T-helper 1 cell treated with Interleukin-12 subunit alpha and Interleukin-12 subunit beta and Interleukin-4 antibody, amounts not matched to agents 30 ng/mL and 1 ng/mL, for 36 hours (primary cell): ENCODE data around the gene BAG5. TPM values are rescaled to one million over a fixed set of nuclear protein-coding genes. Genes with fewer than 3 reads are reported as not detected.
"Not testable (repeated sequence)": the region's sequence is repeated elsewhere in the genome, so short reads cannot be mapped to it uniquely, and the experiment has no call there.

ENCODE experiments used
- intact Hi-C: fragments of 100-400 bp; cut with micrococcal nuclease; formaldehyde crosslinking; loops from one replicate; pipeline ENCODE4 v1.15.1; 2024
- total RNA-seq: library from RNA; stranded (reverse); gene quantifications from 2 replicates; pipeline ENCODE4 v1.2.3, GENCODE V29; 2022

BAG5 gene
- total RNA-seq, 1 donor from 2014 or later = 29.0 TPM

DNA sequence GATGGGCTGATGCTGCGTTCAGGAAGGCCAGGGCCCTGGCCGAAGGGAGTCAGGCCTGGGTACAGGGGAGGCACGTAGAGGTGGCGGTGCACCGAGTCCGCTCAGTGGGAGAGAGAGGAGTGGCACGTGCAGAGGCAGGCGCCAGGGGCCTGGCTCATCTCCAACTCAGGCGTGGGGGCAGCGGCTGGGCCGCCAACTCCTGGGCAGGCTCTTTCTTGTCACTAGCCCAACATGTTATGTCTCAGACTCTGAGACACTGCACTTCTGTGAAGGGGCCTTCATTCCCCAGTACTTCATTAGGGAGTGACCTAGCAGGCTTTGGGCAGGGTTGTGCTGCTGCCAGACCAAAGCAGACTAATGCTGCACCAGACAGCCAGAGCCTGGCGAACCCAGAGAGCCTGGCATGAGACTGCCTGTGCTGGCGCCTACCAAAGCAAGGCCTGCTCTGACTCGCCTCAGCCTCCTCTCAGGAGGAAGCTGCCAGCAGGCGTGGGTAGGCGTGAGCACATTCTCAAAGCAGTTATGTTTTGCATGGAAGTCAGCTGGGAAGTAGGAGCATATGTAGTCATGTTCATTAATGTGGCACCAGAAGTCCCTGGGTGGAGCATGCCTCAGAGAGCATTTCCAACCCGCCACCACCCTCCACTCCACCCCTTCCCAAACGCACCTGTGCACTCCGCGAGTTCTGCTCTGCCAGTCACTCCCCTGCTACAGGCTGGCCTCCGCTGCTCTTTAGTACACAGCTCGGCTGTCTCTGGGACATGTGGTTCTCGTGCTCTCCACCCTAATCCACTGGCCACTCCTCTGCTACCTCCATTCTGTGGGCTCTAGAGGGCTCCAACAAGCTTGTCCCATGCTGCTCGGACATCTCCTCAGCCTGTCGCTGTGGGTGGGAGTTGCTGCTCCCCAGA is 49.5 kb downstream of the BAG5 start:
- intact Hi-C loops = no loop called here

- intact Hi-C loops = not testable (repeated sequence)
These were observed 50.3 kb downstream of the BAG5 start for GRCh38 chr14:103512180-103512579.

DNA sequence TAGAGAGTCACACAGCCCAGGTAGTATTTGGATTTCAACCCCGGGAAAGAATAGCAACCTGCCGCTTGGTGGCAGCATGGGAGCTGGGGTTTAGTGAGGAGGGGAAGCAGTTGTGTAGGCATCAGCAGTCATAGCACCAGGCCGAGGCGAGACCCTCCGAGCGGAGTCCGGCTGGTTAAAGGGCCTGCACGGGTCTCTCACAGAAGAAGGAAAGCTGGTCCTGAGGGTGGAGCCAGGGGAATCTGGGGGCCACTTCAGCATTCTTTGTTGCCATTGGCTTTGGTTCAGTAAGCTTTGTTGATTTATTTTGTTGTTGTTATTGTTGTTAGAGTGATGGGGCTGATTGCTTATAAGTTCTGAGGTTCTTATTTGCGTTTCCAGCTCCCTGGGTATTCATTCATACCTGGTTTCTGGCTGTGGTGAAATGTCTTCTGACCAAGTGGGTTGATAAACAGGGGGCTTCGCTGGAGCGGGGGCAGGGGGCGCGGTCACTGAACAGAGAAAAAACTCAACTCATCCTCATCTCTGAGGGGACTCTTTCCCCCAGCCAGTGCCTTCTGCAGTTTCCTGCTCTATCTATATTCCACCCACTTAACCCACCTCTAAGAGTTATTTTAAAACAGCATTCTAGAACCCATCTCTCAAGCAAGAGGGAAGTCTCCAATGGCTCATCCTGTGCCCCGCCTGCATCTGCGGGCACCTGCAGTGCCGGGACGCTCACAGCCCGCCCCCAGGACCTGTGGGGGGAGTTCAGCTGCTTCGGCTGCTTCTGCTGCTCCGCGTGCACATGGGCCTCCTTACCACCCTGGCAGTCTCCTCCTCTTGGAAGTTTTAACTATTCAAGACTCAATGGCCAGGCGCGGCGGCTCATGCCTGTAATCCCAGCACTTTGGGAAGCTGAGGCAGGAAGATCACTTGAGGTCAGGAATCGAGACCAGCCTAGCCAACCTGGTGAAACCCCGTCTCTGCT is 51.4 kb downstream of the BAG5 start:
- intact Hi-C loops = no loop called here

DNA sequence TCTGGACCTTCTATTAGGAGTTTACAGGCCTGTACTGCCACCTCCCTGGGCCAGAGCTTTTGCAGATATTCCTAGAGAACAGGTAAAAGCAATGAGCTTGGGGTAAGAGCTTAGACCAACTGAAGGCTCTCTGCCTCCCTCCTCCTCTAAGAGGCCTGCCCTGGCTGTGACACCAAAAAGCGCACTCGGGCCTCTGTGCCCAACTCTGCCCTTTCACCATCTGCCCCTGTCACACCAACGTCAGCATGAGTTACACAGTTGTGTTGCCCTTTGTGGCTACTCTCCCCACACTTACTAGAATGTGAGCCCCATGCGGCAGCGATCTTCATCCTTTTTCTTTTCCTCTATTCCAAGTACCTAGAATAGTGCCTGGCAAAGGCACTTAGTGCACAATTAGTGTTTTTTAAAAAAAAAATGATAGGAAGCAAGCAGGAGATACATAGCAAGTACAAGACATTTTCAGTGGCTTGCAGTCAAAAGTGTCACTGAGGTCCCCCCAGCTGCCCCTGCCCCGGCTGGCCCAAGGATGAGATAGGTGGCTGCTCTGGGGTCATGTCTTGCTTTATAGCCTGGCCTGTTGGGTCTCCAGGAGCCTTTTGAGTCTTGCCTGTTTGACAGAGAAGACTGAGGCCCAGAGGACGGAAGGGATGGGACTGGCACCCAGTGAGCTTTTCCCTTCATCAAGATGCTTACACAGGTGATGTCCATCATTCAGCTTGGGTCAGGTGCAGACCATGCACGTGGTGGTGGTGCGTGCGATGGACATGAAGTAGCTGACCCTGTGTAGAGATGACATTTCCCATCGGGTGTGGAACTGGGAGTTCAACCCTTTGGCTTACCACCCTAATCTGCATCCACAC is 52.4 kb downstream of the BAG5 start:
- intact Hi-C loops = no loop called here

DNA sequence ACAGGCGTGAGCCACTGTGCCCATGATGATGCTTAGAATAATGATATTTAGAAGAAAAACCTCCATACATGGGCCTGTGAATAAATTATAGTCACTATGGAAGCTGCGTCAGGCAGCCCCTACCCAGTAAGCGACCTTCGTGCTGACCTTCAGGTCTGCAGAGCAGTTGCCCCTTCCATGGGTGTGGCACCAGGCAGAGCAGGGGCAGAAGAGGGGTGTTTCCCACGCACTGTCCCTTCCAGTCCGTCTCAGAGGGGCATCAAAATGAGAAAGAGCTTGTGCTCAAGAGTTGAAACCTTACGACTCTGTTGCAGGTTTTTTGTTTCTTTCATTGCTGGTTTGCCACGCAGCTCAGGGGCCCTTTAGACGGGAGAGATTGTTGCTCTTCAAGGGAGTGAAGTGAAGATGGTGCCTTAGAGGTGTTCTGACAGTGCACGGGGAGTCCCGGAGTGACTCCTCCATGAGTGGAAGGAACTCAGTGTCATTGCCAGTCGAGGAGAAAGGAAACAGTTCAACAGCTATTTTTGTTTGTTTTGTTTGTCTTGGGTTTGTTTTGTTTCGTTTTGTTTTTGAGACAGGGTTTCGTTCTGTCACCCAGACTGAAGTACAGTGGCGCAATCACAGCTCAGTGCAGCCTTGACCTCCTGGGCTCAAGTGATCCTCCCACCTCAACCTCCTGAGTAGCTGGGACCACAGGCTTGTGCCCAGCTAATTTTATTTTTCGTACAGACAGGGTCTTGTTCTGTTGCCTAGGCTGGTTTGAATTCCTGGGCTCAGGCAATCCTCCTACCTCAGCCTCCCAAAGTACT is 53.7 kb downstream of the BAG5 start:
- intact Hi-C loops = no loop called here

DNA sequence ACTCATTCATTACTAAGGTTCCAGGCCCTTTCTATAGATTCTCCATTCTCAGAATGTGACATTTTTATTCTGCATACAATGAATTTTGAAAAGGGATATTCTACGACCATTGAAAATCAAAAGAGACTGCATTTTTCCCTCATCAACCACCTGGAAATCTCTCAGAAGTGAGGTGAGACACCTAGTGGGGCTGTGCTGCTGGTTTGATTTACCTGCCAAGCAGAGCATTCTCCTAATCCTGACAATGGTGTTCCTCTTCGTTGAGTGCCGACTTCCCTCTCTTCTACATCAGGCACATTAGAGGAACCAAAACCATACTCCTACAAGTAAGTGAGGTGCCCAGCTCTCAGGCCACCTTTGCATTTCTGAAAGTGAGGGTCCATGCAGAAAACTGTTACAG is 54.7 kb downstream of the BAG5 start:
- intact Hi-C loops = no loop called here

Other genes starting within 250 kb of the BAG5 start
- 200 and 208 TPM in 2 replicates for gene EIF5, start 228.4 kb downstream of the BAG5 start, total RNA-seq
- gene MARK3, start 177.2 kb downstream of the BAG5 start, total RNA-seq = 89.6 and 91.6 TPM in 2 replicates
- gene CKB, start 39.8 kb downstream of the BAG5 start, total RNA-seq = 3.6 and 4.2 TPM in 2 replicates
- gene TRMT61A, start 33.5 kb downstream of the BAG5 start, total RNA-seq = 11.0 and 11.9 TPM in 2 replicates
- 25.0 and 26.3 TPM in 2 replicates for gene COA8, start 303 bp upstream of the BAG5 start, total RNA-seq
- 150 and 155 TPM in 2 replicates for gene KLC1, start 66.6 kb upstream of the BAG5 start, total RNA-seq
- 36.1 and 39.6 TPM in 2 replicates for gene XRCC3, start 152.8 kb upstream of the BAG5 start, total RNA-seq
- 17.2 and 17.4 TPM in 2 replicates for gene ZFYVE21, start 153.2 kb upstream of the BAG5 start, total RNA-seq